ENCODE measurements around the gene DLGAP4. TPM values are rescaled to one million over a fixed set of nuclear protein-coding genes. Genes with fewer than 3 reads are reported as not detected.

Gene DLGAP4
- total RNA-seq, 1 experiment from 2014 or later: 40.3 TPM

- POLR2A ChIA-PET: no interaction called here
Observed at GRCh38 chr20:36455972-36456625, 150.0 kb downstream of the DLGAP4 start.

More at GRCh38 chr20:36455972-36456625, 150.0 kb downstream of the DLGAP4 start:
- CTCF ChIA-PET: no interaction called here
- H3K9me2 ChIP-seq (ENCODE audit: insufficient read depth): no peaks in the 10 kb centered on the region
- no peaks in the 10 kb centered on the region for H3K79me2 ChIP-seq (ENCODE audit: insufficient read depth, low read length)
- no peak overlapping the region for H3K27ac ChIP-seq (ENCODE audit: low read depth, low read length)
- ATAC-seq (no peak), DNase-seq (ENCODE audit: low read depth, low spot score) (no peak)
- H3K27me3 ChIP-seq (ENCODE audit: insufficient read depth, low read length): no peaks in the 10 kb centered on the region
- no peak overlapping the region for H2AFZ ChIP-seq (ENCODE audit: low read depth, low read length, poor library complexity, severe bottlenecking)
- no peaks in the 10 kb centered on the region for H3K9me3 ChIP-seq (ENCODE audit: control insufficient read depth in 1 of 2, insufficient read depth in 1 of 2, low read depth in 1 of 2, low read length in 2 of 2)
- no peak overlapping the region for H3K4me2 ChIP-seq (ENCODE audit: low read length)
- no peaks in the 10 kb centered on the region for H4K20me1 ChIP-seq (ENCODE audit: insufficient read depth)
- TF ChIP-seq FOSL1 (IDR thresholded peaks at IDR 0.05; ENCODE audit: low read depth) (no peak), JUND (IDR thresholded peaks at IDR 0.05) (no peak), YY1 (IDR thresholded peaks at IDR 0.05; ENCODE audit: extremely low read depth, insufficient replicate concordance, low read depth, low read length) (no peak), TCF7L2 (IDR thresholded peaks at IDR 0.05; ENCODE audit: borderline replicate concordance, extremely low read depth, insufficient read depth, insufficient read length) (no peak), POLR2AphosphoS5 (IDR thresholded peaks at IDR 0.05; ENCODE audit: low read depth, low read length) (no peak), SIN3A (IDR thresholded peaks at IDR 0.05; ENCODE audit: low read depth) (no peak), ATF3 (IDR thresholded peaks at IDR 0.05) (no peak), RAD21 (IDR thresholded peaks at IDR 0.05; ENCODE audit: low read depth) (no peak), POLR2A (IDR thresholded peaks at IDR 0.05; ENCODE audit: borderline replicate concordance, extremely low read depth, insufficient read depth, insufficient read length) (no peak), CBX3 (IDR thresholded peaks at IDR 0.05; ENCODE audit: low read depth) (no peak), ZBTB33 (IDR thresholded peaks at IDR 0.05; ENCODE audit: extremely low read depth, insufficient replicate concordance, low read length) (no peak), SP1 (IDR thresholded peaks at IDR 0.05; ENCODE audit: low read depth) (no peak), ZFX (IDR thresholded peaks at IDR 0.05) (no peak), CTCF (IDR thresholded peaks at IDR 0.05 in 2 of 3, conservative IDR thresholded peaks at IDR 0.05 in 1 of 3; ENCODE audit: borderline replicate concordance in 1 of 3, insufficient read depth in 1 of 3, low read depth in 2 of 3, low read length in 2 of 3) (no peak), REST (IDR thresholded peaks at IDR 0.05; ENCODE audit: low read depth) (no peak), EGR1 (IDR thresholded peaks at IDR 0.05; ENCODE audit: low read depth) (no peak), SRF (IDR thresholded peaks at IDR 0.05; ENCODE audit: low read depth) (no peak)
- no peak overlapping the region for H3K9ac ChIP-seq (ENCODE audit: low read length)
- H3K4me1 ChIP-seq (ENCODE audit: control insufficient read depth in 1 of 2, insufficient read depth in 2 of 2, low read length in 2 of 2): peaks cover 20 to 25% of the 10 kb centered on the region in 2 experiments
- BruUV-seq (replicated peaks): no TSS peak
- no peaks in the 10 kb centered on the region for H3K36me3 ChIP-seq (ENCODE audit: control insufficient read depth in 1 of 2, insufficient read depth in 2 of 2, low read length in 2 of 2)
- RAD21 ChIA-PET (ENCODE audit: low non-redundant PET in 1 of 2, low total read pairs in 2 of 2, uncharacterized antibody in 2 of 2, unreplicated experiment in 2 of 2): no interaction called here
- H3K4me3 ChIP-seq (replicated peaks in 1 of 2; ENCODE audit: low read depth in 1 of 2, low read length in 2 of 2): no peak overlapping the region
- intact Hi-C loops (cut with micrococcal nuclease): no loop called here
